Chondrocyte (in vitro differentiated cells): ENCODE data around the gene NCBP1. TPM values are rescaled to one million over a fixed set of nuclear protein-coding genes. Genes with fewer than 3 reads are reported as not detected.
"Not testable (repeated sequence)": the region's sequence is repeated elsewhere in the genome, so short reads cannot be mapped to it uniquely, and the experiment has no call there.

Experiments used
- DNase-seq: peaks from one replicate; pipeline ENCODE4 v3.0.0; 2021; ENCODE audit warnings: mixed read lengths, low spot score
- H3K27ac Mint-ChIP-seq: one replicate; pipeline ENCODE4 v1.8.0; 2021; ENCODE audit warnings: mild to moderate bottlenecking, moderate library complexity, mixed read lengths; ENCODE audit not compliant: unreplicated experiment
- H3K27me3 Mint-ChIP-seq: 2 replicates; pipeline ENCODE4 v1.8.0; 2021; ENCODE audit warnings: low read depth, mixed read lengths
- H3K36me3 Mint-ChIP-seq: 2 replicates; pipeline ENCODE4 v1.8.0; 2021; ENCODE audit warnings: low read depth, mixed read lengths
- H3K4me1 Mint-ChIP-seq: 2 replicates; pipeline ENCODE4 v1.8.0; 2021; ENCODE audit warnings: low read depth, mild to moderate bottlenecking, mixed read lengths
- H3K4me3 Mint-ChIP-seq: one replicate; pipeline ENCODE4 v1.8.0; 2021; ENCODE audit warnings: mild to moderate bottlenecking, moderate library complexity, mixed read lengths; ENCODE audit not compliant: unreplicated experiment
- H3K9me3 Mint-ChIP-seq: 2 replicates; pipeline ENCODE4 v1.8.0; 2021; ENCODE audit warnings: low read depth, mixed read lengths
- total RNA-seq: library from RNA; stranded (reverse); gene quantifications from 3 replicates; pipeline ENCODE4 v1.2.1, GENCODE V29; 2021
- TF ChIP-seq, protein P1 (sequence below): fragments of 200-600 bp; sonication (generic); IDR thresholded peaks from 2 replicates; pipeline ENCODE4 v1.5.0; 2021; ENCODE audit warnings: antibody characterized with exemption, mild to moderate bottlenecking, moderate library complexity

NCBP1 gene
- total RNA-seq, 1 donor from 2014 or later: 32.3 TPM

DNA sequence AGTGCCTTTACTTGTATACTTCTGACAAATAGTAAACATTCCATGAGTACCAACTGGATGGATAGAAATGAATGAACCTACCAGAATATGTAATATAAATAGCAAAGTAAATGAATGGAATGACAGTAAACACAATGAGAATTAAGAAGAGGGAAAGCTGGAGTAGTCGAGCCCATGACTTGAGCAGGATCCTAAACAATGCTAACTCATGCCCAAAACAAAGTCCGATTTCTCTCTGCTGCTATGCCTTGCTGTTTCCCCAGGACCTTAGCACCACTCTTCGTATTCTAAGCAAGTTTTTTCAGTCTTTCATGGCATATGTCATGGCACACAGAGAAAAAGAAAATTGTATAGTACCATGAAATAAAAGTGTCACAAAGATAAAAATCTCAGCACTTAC, 61.8 kb downstream of the NCBP1 start:
- TF ChIP-seq, protein P1, sequence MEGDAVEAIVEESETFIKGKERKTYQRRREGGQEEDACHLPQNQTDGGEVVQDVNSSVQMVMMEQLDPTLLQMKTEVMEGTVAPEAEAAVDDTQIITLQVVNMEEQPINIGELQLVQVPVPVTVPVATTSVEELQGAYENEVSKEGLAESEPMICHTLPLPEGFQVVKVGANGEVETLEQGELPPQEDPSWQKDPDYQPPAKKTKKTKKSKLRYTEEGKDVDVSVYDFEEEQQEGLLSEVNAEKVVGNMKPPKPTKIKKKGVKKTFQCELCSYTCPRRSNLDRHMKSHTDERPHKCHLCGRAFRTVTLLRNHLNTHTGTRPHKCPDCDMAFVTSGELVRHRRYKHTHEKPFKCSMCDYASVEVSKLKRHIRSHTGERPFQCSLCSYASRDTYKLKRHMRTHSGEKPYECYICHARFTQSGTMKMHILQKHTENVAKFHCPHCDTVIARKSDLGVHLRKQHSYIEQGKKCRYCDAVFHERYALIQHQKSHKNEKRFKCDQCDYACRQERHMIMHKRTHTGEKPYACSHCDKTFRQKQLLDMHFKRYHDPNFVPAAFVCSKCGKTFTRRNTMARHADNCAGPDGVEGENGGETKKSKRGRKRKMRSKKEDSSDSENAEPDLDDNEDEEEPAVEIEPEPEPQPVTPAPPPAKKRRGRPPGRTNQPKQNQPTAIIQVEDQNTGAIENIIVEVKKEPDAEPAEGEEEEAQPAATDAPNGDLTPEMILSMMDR: no peak
- Mint-ChIP-seq H3K9me3 (no peaks in the 10 kb centered on the region), H3K4me1 (peaks cover 37% of the 10 kb centered on the region), H3K27me3 (no peaks in the 10 kb centered on the region), H3K4me3 (peak overlapping the region; percentile 85), H3K27ac (peak overlapping the region; percentile 88), H3K36me3 (peaks cover 4% of the 10 kb centered on the region)
- no peak for DNase-seq

DNA sequence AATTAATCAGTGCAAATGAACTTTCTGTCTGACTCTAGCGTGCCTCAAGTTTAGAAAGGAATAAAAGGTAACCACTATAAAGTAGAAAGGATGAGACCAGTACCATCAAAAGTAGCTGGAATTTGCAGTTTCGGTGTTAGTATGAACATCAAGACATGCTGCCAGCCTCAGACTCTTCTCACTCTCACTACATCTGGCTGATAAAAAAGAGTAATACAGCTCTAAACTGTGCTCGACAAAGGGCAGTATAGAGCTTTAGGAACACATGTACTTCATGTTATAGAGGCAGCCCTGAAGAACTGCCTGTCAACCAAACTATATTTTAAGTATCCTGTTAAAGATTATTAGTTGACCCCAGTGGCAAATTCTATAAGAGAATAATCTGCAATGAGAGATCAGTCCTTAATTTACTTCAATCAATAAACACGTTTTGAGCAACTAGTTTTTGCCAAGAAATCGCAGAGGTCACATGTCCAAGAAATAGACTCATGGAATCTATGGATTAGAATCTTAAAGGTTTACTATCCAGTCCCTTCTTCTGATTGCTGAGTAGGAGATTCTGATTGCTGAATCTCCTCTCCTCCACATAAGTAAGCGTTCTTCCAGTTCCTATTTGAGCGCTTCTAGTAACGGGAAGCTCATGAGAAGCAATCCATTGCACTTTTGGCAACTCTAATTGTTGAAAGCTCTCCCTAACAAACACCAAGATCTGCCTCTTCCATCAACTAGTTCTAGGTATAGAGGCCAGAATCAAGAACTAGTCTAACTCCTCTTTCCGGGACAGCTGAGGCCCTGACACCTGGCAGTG, 62.6 kb downstream of the NCBP1 start:
- peaks cover 37% of the 10 kb centered on the region for H3K4me1 Mint-ChIP-seq
- peak overlapping the region; percentile 88 for H3K27ac Mint-ChIP-seq
- no peak for DNase-seq
- no peaks in the 10 kb centered on the region for H3K27me3 Mint-ChIP-seq
- peaks cover 4% of the 10 kb centered on the region for H3K36me3 Mint-ChIP-seq
- TF ChIP-seq, protein P1: no peak
- H3K4me3 Mint-ChIP-seq: peak overlapping the region; percentile 85
- no peaks in the 10 kb centered on the region for H3K9me3 Mint-ChIP-seq

DNA sequence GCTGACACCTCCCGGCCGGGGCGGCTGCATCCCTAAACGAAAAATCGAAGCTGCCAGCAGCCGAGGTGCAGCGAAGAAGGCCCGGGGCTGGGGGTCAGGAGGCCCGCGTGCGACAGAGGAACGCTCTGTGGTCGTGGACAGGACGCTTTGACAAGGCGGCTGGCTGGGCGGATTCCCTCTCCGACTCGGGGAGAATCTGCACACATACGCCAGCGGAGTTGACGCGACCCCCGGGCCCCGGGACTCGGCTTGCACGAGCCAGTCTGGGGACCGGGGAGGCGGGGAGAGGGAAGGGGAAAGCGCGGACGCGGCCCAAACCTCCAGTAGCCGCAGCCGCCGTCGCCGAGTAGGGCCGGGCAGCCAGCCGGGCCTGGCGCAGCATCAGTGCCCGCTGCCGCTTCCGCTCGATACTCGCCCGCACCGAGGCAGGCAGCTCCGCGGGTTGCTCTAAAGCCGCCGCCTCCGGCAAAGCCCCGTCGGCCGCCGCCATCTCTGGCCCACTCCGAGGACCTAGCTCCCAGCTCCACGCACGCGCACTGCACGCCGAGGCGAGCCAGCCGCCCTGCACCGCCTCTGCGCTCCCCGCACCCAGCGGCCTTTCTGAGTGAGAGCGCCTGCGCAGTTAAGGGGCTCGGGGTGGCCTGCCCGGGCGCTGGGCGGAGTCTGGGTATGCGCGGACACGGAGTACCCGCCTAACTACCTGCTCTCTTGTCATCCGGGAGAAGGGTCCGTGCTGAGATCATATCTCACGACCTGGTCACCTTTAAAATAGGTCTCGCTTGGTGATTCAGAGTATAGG, 63.4 kb downstream of the NCBP1 start, which contains the start of gene XPA:
Gene XPA (minus strand): TSS at position 538 of the 799 bp plus-strand sequence. CDS start 48 bp downstream, at position 490.
- peaks cover 37% of the 10 kb centered on the region for H3K4me1 Mint-ChIP-seq
- peaks cover 4% of the 10 kb centered on the region for H3K36me3 Mint-ChIP-seq
- H3K27ac Mint-ChIP-seq: peak within 1 kb of the TSS; percentile 88
- H3K4me3 Mint-ChIP-seq: peak within 1 kb of the TSS; percentile 85
- TF ChIP-seq, protein P1: no peak
- no peaks in the 10 kb centered on the region for H3K27me3 Mint-ChIP-seq
- H3K9me3 Mint-ChIP-seq: no peaks in the 10 kb centered on the region
- peak; percentile 99 for DNase-seq

DNA sequence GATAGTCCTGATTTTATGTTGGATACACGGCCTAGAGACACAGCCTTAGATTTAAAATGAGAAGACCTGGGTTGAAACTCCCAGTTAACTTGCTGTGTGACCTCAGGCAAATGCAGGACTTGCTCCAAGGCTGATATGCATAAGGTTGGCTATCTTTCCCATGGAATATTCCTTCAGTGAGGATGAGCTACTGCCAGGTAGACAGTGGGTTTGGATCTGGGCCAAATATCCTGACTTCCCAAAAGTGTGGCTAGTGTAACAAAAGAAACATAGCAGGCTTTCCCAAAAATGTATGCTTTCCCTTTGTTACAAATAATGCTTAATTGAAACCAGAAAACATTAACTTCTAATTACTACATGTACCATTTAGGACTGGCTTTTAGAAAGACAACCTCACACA, 64.2 kb downstream of the NCBP1 start:
- Mint-ChIP-seq H3K9me3 (no peaks in the 10 kb centered on the region), H3K4me1 (peaks cover 37% of the 10 kb centered on the region), H3K4me3 (peak overlapping the region; percentile 85)

DNA sequence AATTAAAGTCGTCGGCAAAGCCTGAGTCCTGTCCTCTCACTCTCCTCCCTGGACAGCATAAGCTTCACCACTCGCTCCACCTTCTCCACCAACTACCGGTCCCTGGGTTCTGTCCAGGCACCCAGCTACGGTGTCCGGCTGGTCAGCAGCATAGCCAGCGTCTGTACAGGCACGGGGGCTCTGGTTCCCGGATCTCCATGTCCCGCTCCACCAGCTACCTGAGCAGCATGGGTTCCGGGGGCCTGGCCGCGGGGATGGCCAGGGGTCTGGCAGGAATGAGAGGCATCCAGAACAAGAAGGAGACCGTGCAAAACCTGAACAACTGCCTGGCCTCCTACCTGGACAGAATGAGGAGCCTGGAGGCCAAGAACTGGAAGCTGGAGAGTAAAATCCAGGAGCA, 65.2 kb downstream of the NCBP1 start:
- TF ChIP-seq, protein P1: no peak
- Mint-ChIP-seq H3K4me1 (peaks cover 38% of the 10 kb centered on the region), H3K27ac (no peak overlapping the region), H3K4me3 (no peak overlapping the region), H3K36me3 (no peaks in the 10 kb centered on the region), H3K9me3 (no peaks in the 10 kb centered on the region), H3K27me3 (no peaks in the 10 kb centered on the region)
- DNase-seq: no peak

More for the DNA sequence above, 64.2 kb downstream of the NCBP1 start:
- Mint-ChIP-seq H3K27me3 (no peaks in the 10 kb centered on the region), H3K27ac (peak overlapping the region; percentile 85), H3K36me3 (peaks cover 2% of the 10 kb centered on the region)
- DNase-seq: no peak
- TF ChIP-seq, protein P1: no peak

DNA sequence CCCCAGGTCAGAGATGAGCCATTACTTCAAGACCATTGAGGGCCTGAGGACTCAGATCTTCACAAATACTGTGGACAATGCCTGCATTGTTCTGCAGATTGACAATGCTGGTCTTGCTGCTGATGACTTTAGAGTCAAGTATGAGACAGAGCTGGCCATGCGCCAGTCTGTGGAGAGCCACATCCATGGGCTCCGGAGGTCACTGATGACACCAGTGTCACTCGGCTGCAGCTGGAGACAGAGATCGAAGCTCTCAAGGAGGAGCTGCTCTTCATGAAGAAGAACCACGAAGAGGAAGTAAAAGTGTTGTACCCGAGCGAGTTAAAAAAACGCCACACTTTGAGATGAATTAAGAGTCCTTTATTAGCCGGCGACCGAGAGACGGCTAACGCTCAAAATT, 65.7 kb downstream of the NCBP1 start:
- H3K27me3 Mint-ChIP-seq, H3K36me3 Mint-ChIP-seq, H3K9me3 Mint-ChIP-seq, H3K27ac Mint-ChIP-seq, H3K4me3 Mint-ChIP-seq, DNase-seq: not testable (repeated sequence)
- H3K4me1 Mint-ChIP-seq: peaks cover 38% of the 10 kb centered on the region

DNA sequence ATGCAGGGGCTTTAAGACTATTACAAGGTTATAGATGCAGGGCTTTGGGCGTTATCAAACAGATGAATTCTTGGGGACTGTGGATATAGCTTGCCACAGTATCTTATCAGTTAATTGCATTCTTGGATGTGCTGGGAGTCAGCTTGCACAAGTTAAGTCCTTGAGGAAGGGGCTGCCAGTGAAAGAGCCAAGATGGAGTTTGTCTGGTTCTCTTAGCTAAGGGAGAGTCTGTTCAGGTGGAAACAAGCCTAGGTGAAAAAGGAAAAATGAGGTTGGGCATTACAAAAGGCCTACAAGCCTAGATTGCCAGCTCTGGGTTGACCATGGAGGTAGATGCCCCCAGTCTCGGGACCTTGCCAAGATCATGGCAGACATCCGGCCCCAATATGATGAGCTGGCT, 66.2 kb downstream of the NCBP1 start:
- not testable (repeated sequence) for H3K27ac Mint-ChIP-seq, H3K4me3 Mint-ChIP-seq, H3K36me3 Mint-ChIP-seq, H3K9me3 Mint-ChIP-seq, H3K27me3 Mint-ChIP-seq, DNase-seq
- H3K4me1 Mint-ChIP-seq: peaks cover 38% of the 10 kb centered on the region
